Stimulated activated CD8-positive, alpha-beta memory T cell treated with anti-CD3 and anti-CD28 coated beads, Interleukin-15, amount 100 ng/mL, for 48 hours (primary cell): ENCODE data around the gene EFCAB9.

Source experiments
- DNase-seq, 2 donors: peaks; one replicate each; pipeline ENCODE4 v3.0.0-alpha.2; 2020; ENCODE audit warnings: low read depth in 2 of 2

Gene EFCAB9

GRCh38 chr5:172243302-172243701 is 49.3 kb downstream of the EFCAB9 start:
- peak in 1 of 2 donors; percentile 1 for DNase-seq

- no peak for DNase-seq
Observed at GRCh38 chr5:172245046-172245445, 51.1 kb downstream of the EFCAB9 start.

- no peak for DNase-seq
Observed at GRCh38 chr5:172245703-172246125, 51.7 kb downstream of the EFCAB9 start.

- no peak for DNase-seq
Observed at GRCh38 chr5:172248637-172249036, 54.7 kb downstream of the EFCAB9 start.

GRCh38 chr5:172251419-172251818 is 57.4 kb downstream of the EFCAB9 start:
- no peak for DNase-seq

GRCh38 chr5:172252501-172252900 is 58.5 kb downstream of the EFCAB9 start:
- DNase-seq = no peak
